ENCODE data around the gene MPDU1.

Gene MPDU1

GRCh38 chr17:7573324-7574080 is 10.2 kb upstream of the MPDU1 start:
- TF ChIP-seq CEBPB (IDR thresholded peaks at IDR 0.05) = peak; percentile 98
- TF ChIP-seq, protein P1, sequence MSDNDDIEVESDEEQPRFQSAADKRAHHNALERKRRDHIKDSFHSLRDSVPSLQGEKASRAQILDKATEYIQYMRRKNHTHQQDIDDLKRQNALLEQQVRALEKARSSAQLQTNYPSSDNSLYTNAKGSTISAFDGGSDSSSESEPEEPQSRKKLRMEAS (IDR thresholded peaks at IDR 0.05) = peak; percentile 90
- TF ChIP-seq REST (IDR thresholded peaks at IDR 0.05; ENCODE audit: low read depth) = no peak
- TF ChIP-seq YY1 (IDR thresholded peaks at IDR 0.05; ENCODE audit: low read depth) = peak; percentile 52; the same call in 1 of the 2 replicates
- TF ChIP-seq TAF1 (IDR thresholded peaks at IDR 0.05; ENCODE audit: low read depth) = peak; percentile 45; the same call in 1 of the 2 replicates
- no peak for TF ChIP-seq RAD21 (IDR thresholded peaks at IDR 0.05; ENCODE audit: low read depth)
- TF ChIP-seq EGR1 (IDR thresholded peaks at IDR 0.05) = peak; percentile 47; the same call in 1 of the 2 replicates
- no peak for TF ChIP-seq TEAD4 (IDR thresholded peaks at IDR 0.05)
- no peak for TF ChIP-seq CREB1 (IDR thresholded peaks at IDR 0.05; ENCODE audit: low read depth)
- TF ChIP-seq TCF12 (IDR thresholded peaks at IDR 0.05; ENCODE audit: low read depth) = peak; percentile 37; the same call in 1 of the 2 replicates
- TF ChIP-seq, protein P2, sequence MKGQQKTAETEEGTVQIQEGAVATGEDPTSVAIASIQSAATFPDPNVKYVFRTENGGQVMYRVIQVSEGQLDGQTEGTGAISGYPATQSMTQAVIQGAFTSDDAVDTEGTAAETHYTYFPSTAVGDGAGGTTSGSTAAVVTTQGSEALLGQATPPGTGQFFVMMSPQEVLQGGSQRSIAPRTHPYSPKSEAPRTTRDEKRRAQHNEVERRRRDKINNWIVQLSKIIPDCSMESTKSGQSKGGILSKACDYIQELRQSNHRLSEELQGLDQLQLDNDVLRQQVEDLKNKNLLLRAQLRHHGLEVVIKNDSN (IDR thresholded peaks at IDR 0.05) = peak; percentile 43; the same call in 1 of the 2 replicates
- no peak; the same call in 1 of the 2 replicates for TF ChIP-seq NFIC (IDR thresholded peaks at IDR 0.05)
- TF ChIP-seq FOXM1 (IDR thresholded peaks at IDR 0.05; ENCODE audit: borderline replicate concordance, low read depth) = no peak
- TF ChIP-seq ZBTB7A (IDR thresholded peaks at IDR 0.05; ENCODE audit: low read depth) = no peak
- TF ChIP-seq EP300 (IDR thresholded peaks at IDR 0.05; ENCODE audit: borderline replicate concordance) = peak; percentile 26; the same call in 1 of the 2 replicates

GRCh38 chr17:7574176-7574953 is 9.3 kb upstream of the MPDU1 start:
- TF ChIP-seq FOXM1 (IDR thresholded peaks at IDR 0.05; ENCODE audit: borderline replicate concordance, low read depth) (no peak), NFIC (IDR thresholded peaks at IDR 0.05) (no peak), CEBPB (IDR thresholded peaks at IDR 0.05) (no peak), ZBTB7A (IDR thresholded peaks at IDR 0.05; ENCODE audit: low read depth) (no peak), REST (IDR thresholded peaks at IDR 0.05; ENCODE audit: low read depth) (no peak), EP300 (IDR thresholded peaks at IDR 0.05; ENCODE audit: borderline replicate concordance) (no peak; the same call in 1 of the 2 replicates), YY1 (IDR thresholded peaks at IDR 0.05; ENCODE audit: low read depth) (no peak), TAF1 (IDR thresholded peaks at IDR 0.05; ENCODE audit: low read depth) (no peak), TEAD4 (IDR thresholded peaks at IDR 0.05) (no peak), CREB1 (IDR thresholded peaks at IDR 0.05; ENCODE audit: low read depth) (no peak)
- TF ChIP-seq, protein P2 (IDR thresholded peaks at IDR 0.05) = no peak
- TF ChIP-seq, protein P1 (IDR thresholded peaks at IDR 0.05) = no peak

DNA sequence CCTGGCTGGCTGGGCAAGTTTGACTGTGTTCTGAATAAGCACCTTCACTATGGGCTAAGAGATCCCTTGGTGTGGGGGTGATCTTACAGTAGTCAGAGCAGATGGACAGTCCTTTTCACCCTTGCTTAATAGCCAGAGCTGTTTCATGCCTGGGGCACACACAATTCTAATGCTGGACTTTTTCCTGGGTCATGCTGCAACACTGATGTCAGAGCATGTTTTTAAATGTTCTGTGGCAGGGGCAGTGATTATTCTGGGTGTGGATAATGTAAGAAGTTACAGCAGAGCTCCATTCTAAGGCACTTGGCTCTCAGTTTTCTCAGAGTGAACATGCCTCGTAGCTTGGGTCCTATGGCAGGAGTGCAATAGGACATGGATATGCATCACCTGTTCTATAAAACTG is 8.2 kb upstream of the MPDU1 start:
- TF ChIP-seq RAD21 (IDR thresholded peaks at IDR 0.05; ENCODE audit: low read depth) = no peak
- no peak for TF ChIP-seq TEAD4 (IDR thresholded peaks at IDR 0.05)
- TF ChIP-seq, protein P1 (IDR thresholded peaks at IDR 0.05) = no peak

DNA sequence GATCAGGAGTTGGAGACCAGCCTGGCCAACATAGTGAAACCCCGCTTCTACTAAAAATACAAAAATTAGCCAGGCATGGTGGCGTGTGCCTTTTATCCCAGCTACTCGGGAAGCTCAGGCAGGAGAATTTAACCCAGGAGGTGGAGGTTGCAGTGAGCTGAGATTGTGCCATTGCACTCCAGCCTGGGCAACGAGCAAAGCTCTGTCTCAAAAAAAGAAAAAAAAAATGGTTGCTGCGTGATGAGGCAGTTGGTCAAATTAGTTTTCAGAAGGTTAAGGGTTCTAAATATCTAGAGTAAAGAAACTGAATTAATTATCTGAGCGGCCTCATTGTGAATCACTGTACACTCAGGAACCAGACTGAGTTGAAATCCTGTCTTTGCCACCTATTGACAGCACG is 7.7 kb upstream of the MPDU1 start:
- TF ChIP-seq CREB1 (IDR thresholded peaks at IDR 0.05; ENCODE audit: low read depth) (no peak), EP300 (IDR thresholded peaks at IDR 0.05; ENCODE audit: borderline replicate concordance) (no peak), REST (IDR thresholded peaks at IDR 0.05; ENCODE audit: low read depth) (no peak), RAD21 (IDR thresholded peaks at IDR 0.05; ENCODE audit: low read depth) (no peak), CEBPB (IDR thresholded peaks at IDR 0.05) (no peak), TCF12 (IDR thresholded peaks at IDR 0.05; ENCODE audit: low read depth) (no peak), FOXM1 (IDR thresholded peaks at IDR 0.05; ENCODE audit: borderline replicate concordance, low read depth) (no peak), TEAD4 (IDR thresholded peaks at IDR 0.05) (no peak), EGR1 (IDR thresholded peaks at IDR 0.05) (no peak)
- TF ChIP-seq, protein P2 (IDR thresholded peaks at IDR 0.05) = no peak
- TF ChIP-seq, protein P1 (IDR thresholded peaks at IDR 0.05) = no peak
